SK-MEL-5 (cell line): ENCODE data around the gene SEC24B. TPM values are rescaled to one million over a fixed set of nuclear protein-coding genes. Genes with fewer than 3 reads are reported as not detected.

Experiments used
- small RNA-seq, 2 experiments: library from RNA; depleted of rRNA; stranded (forward); fragments of <200 nt; gene quantifications; one replicate each; pipeline ENCODE3, GENCODE V24; 2014
- total RNA-seq: library from RNA; depleted of rRNA; stranded (reverse); fragments of >200 nt; shearing (Covaris generic); gene quantifications from 2 replicates; pipeline ENCODE4 v1.2.3, GENCODE V29; 2014; rRNA removed

The SEC24B gene
- total RNA-seq, 1 experiment from 2014 or later = 13.6 TPM

Small RNA genes within 50 kb of the gene (small RNA-seq; reads per million reads assigned to genes)
- 0 to 1.5 reads per million in 2 experiments for gene MIR576
- 0 to 0.05 reads per million in 2 experiments for gene RN7SL55P

Other genes with a start within 250 kb of the SEC24B start
- gene COL25A1, start 131.2 kb upstream of the SEC24B start, total RNA-seq = 7.5 and 10.4 TPM in 2 replicates
- gene MCUB, start 126.4 kb downstream of the SEC24B start, total RNA-seq = 0.75 and 3.7 TPM in 2 replicates